ENCODE data around the gene POU3F1. TPM values are rescaled to one million over a fixed set of nuclear protein-coding genes. Genes with fewer than 3 reads are reported as not detected.
A peak's percentile ranks its signal among the peaks of the same experiment; 100 is the strongest.

Gene POU3F1
- total RNA-seq, 1 donor from 2014 or later, result under 0.01 TPM

GRCh38 chr1:38004284-38005108 is 42.1 kb downstream of the POU3F1 start:
- DNase-seq (ENCODE audit: low read depth in 2 of 2), result no peak

GRCh38 chr1:38003261-38004250 is 43.0 kb downstream of the POU3F1 start:
- peak in 1 of 2 donors; percentile 50 for DNase-seq (ENCODE audit: low read depth in 2 of 2)

- DNase-seq (ENCODE audit: low read depth in 2 of 2), result peak in 1 of 2 donors; percentile 83
These were observed 45.8 kb downstream of the POU3F1 start for GRCh38 chr1:38000529-38001455.

- no peak for DNase-seq (ENCODE audit: low read depth in 2 of 2)
These were observed 46.4 kb downstream of the POU3F1 start for GRCh38 chr1:38000233-38000528.

GRCh38 chr1:37999430-38000232 is 47.0 kb downstream of the POU3F1 start:
- peak; percentile 68 to 89 for DNase-seq (ENCODE audit: low read depth in 2 of 2)

- DNase-seq (ENCODE audit: low read depth in 2 of 2), result no peak
These were observed 47.6 kb downstream of the POU3F1 start for GRCh38 chr1:37998913-37999429.

- no peak for DNase-seq (ENCODE audit: low read depth in 2 of 2)
These were observed 48.3 kb downstream of the POU3F1 start for GRCh38 chr1:37998089-37998808.

- no peak for DNase-seq (ENCODE audit: low read depth in 2 of 2)
These were observed 49.1 kb downstream of the POU3F1 start for GRCh38 chr1:37997256-37998088.

GRCh38 chr1:37995751-37996345 is 50.7 kb downstream of the POU3F1 start:
- DNase-seq (ENCODE audit: low read depth in 2 of 2), result peak in 1 of 2 donors; percentile 13

- no peak for DNase-seq (ENCODE audit: low read depth in 2 of 2)
These were observed 51.6 kb downstream of the POU3F1 start for GRCh38 chr1:37994886-37995566.

Other genes starting within 250 kb of the POU3F1 start
- 12.1 and 21.2 TPM in 2 replicates for gene C1orf122, start 239.0 kb downstream of the POU3F1 start, total RNA-seq
- gene YRDC, start 238.6 kb downstream of the POU3F1 start, total RNA-seq, result 13.0 and 17.8 TPM in 2 replicates
- gene MTF1, start 187.2 kb downstream of the POU3F1 start, total RNA-seq, result 1.4 and 2.7 TPM in 2 replicates
- 17.6 and 20.0 TPM in 2 replicates for gene INPP5B, start 99.7 kb downstream of the POU3F1 start, total RNA-seq
- 44.0 and 63.3 TPM in 2 replicates for gene SF3A3, start 56.8 kb downstream of the POU3F1 start, total RNA-seq
- 10.9 and 18.1 TPM in 2 replicates for gene FHL3, start 41.3 kb downstream of the POU3F1 start, total RNA-seq
- gene UTP11, start 34.1 kb downstream of the POU3F1 start, total RNA-seq, result 24.7 and 32.5 TPM in 2 replicates